DMS153 (cell line): ENCODE results near the gene SWSAP1.
A peak's percentile ranks its signal among the peaks of the same experiment; 100 is the strongest.

ENCODE experiments used
- DNase-seq: peaks from one replicate; lab custom pipeline; 2025; lab: John Stamatoyannopoulos, UW

SWSAP1 gene

DNA sequence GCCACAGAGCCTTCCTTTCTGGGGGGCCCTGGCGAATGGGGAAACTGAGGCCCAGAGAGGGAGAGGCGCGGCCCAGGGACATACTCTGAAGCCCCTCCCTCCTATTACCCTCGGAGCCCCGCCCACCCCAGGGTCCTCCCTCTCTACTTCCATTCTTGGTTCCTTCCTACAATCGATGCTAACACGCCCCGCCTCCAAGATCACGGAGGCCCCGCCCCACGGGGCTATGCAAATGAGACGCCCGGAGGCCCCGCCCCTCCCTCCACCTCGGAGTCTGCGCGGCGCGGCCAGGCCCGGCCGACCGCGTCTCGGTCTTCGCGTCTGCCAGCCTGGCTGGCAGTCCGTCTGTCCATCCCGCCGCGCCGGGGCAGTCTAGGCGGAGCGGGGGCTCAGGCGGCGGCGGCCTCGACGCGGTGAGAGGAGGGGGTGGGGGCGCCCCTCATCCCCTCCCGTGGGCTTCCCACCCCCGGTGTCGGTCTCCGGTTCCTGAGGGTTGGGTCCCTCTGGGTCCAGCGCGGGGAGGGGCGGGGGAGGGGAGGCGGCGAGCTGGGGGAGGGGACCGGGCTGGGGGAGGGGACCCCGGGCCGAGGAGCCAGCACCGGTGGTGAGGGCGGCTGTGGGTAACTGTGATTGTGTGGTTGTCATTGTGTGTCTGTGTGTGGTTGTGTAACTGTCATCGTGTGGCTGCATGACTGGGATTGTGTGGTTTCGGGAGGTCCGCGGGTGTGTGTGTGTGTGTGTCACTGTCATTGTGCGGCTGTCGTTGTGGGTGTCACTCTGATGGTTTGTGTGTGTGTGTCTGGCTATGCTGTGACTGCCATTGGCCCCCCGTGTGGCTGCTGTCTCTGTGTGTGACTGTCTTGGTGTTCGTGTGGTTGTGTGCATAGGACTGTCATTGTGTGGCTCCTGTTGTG lies 19.0 kb upstream of the SWSAP1 start, which contains the start of gene PLPPR2:
Gene PLPPR2, plus strand, starts transcription at position 273 of the 914 bp plus-strand sequence. CDS start 2,242 bp downstream, outside the sequence.
- peak; percentile 77 for DNase-seq

GRCh38 chr19:11356074-11356397 lies 18.4 kb upstream of the SWSAP1 start:
- DNase-seq = no peak

GRCh38 chr19:11356676-11357550 lies 17.6 kb upstream of the SWSAP1 start:
- DNase-seq = no peak

DNA sequence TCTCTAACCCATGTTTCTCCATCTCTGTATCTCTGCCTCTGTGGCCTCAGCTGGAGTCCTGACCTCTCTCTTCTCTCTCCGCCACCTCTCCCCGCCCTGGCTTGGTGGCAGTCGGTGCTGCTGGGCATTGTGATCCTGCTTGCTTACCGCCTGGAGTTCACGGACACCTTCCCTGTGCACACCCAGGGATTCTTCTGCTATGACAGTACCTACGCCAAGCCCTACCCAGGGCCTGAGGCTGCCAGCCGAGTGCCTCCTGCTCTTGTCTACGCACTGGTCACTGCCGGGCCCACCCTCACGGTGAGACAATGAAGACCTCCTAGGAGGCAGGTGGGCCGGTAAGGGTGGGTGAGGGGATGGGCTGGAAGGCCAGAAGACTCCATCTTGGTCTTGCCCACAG lies 15.0 kb upstream of the SWSAP1 start:
- DNase-seq = no peak

GRCh38 chr19:11361037-11361770 lies 13.3 kb upstream of the SWSAP1 start:
- no peak for DNase-seq

DNA sequence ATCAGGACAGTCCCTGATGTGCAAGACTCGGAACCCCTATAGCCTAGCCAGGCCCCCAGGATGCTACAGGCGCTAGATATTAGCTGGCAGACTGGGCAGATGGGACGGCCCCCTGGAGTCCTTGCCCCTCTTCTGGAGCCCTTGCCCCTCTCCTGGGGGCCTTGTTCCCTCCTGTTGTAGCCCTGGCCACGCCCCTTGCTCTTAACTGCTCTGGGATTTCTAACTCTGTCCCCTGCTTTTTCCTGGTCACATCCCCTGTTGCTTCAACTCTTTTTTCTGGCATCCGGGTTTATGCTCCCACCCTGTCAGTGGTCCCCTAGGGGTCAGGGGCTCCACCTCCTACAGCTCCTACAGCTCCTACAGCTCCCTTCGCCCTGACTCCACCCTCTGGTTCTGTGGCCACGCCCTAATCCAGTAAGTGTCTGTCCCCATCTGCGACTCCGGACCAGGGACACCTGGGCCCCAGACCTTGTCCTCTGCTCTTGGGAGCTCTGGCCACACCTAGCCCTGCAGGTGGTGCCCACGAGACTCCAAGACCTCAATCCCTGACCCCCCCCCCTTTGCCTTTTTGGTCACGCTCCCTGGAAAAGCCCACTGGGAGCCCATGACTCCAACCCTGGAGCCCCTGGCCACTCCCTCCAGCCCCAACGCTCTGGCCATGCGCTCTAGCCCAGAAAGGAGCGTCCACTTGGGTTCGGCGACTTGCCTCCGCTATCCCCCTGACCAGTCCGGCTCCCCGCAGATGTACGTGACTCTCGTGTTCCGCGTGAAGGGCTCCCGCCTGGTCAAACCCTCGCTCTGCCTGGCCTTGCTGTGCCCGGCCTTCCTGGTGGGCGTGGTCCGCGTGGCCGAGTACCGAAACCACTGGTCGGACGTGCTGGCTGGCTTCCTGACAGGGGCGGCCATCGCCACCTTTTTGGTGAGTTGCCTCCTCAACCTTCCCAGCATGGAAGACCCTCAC lies 12.4 kb upstream of the SWSAP1 start:
- no peak for DNase-seq

DNA sequence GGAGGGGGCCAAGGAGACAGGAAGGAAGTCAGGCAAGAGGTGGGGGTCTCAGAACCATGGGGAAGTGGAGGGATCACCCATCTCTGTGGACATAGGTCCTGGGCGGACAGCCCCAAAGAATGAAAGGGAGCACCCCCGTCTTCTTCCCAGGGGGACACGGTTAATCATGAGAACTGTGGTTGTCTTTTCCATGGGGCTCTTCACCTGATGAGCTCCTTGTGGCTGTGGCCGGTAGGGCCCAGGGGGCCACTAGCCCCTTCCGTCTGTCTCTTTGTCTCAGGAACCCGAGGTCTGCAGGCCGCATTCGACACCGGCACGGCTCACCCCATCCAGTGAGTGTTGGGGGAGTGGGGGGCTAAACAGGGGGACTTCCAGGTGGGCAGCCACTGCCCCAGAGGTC lies 10.6 kb upstream of the SWSAP1 start:
- no peak for DNase-seq

DNA sequence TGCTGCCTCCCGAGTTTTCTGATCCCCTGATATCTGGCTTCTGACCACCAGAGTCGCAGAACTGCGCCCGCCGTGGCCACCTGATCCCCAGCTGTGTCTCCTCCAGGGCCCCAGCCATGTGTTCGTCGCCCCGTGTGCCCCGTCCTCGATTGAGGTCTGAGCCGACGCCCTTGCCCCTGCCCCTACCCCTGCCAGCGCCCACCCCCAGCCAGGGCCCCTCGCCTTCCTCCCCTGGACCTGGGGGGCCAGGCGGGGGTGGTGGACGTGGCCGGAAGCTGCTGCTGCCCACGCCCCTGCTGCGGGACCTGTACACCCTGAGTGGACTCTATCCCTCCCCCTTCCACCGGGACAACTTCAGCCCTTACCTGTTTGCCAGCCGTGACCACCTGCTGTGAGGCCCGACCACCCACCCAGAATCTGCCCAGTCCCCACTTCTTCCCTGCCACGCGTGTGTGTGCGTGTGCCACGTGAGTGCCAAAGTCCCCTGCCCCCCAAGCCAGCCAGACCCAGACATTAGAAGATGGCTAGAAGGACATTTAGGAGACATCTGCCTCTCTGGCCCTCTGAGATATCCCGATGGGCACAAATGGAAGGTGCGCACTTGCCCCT lies 10.1 kb upstream of the SWSAP1 start:
- DNase-seq = no peak

DNA sequence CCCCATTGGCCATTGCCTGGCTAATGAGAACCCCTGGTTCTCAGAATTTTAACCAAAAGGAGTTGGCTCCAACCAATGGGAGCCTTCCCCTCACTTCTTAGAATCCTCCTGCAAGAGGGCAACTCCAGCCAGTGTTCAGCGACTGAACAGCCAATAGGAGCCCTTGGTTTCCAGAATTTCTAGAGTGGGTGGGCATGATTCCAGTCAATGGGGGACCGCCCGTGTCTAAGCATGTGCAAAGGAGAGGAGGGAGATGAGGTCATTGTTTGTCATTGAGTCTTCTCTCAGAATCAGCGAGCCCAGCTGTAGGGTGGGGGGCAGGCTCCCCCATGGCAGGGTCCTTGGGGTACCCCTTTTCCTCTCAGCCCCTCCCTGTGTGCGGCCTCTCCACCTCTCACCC lies 9.5 kb upstream of the SWSAP1 start:
- DNase-seq = no peak

GRCh38 chr19:11365557-11366117 lies 8.8 kb upstream of the SWSAP1 start:
- DNase-seq = no peak

- no peak for DNase-seq
Measured at GRCh38 chr19:11367528-11367927, 6.9 kb upstream of the SWSAP1 start.

DNA sequence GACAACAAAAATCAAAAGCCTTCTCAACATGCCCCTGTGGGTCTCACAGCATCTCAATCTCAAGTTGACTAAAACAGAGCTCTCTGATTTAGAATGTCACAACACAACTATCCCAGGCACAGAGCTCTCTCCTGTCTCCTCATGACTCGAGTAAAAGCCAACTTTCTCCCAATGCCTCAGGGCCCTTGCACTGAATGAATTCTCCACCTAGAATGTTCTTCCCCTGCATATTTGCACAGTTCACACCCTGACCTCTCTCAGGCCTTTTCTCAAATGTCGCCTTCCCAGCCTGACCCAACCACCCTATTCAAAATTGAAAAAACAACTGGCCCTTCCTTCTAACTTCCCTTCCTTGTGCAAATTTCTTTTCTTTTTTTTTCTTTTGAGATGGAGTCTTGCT lies 3.7 kb upstream of the SWSAP1 start:
- DNase-seq = no peak

- DNase-seq = peak; percentile 80
Measured at GRCh38 chr19:11373166-11373884, 1.1 kb upstream of the SWSAP1 start.

- no peak for DNase-seq
Measured at GRCh38 chr19:11373885-11374432, 507 bp upstream of the SWSAP1 start.

DNA sequence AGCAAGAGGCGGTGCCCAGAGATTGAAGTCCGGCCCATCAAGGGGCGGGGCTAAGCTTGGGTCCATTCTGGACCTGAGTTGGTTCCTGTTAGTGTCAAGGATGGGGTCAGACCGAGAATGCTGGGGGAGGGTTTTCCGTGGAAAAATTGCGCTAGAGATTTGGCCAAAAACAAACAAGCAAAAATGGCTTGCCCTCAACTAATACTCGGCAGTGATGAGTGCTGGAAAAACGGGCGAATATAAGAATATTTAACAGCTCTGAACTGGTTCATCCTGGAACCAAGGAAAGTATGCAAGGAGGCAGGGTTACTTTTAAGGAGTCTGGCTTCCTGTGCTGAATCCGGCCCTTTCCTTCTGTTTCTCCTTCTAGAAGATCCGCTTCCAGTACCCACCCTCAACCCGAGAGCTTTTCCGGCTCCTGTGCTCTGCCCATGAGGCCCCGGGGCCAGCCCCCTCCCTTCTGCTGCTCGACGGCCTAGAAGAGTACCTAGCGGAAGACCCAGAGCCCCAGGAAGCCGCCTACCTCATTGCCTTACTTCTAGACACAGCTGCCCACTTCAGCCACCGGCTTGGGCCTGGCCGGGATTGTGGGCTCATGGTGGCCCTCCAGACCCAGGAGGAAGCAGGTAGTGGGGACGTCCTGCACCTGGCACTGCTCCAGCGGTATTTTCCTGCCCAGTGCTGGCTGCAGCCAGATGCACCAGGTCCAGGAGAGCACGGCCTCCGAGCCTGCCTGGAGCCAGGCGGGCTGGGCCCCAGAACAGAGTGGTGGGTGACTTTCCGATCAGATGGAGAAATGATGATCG lies 880 bp downstream of the SWSAP1 start:
- peak; percentile 60 for DNase-seq

GRCh38 chr19:11377237-11377636 lies 2.8 kb downstream of the SWSAP1 start:
- DNase-seq = no peak

- no peak for DNase-seq
Measured at GRCh38 chr19:11377756-11378155, 3.3 kb downstream of the SWSAP1 start.
